HG02870 (cell line): ENCODE results near the gene SLC25A39.
"Not testable (repeated sequence)": the region's sequence is repeated elsewhere in the genome, so short reads cannot be mapped to it uniquely, and the experiment has no call there.

ENCODE experiments used
- ATAC-seq: cut with Tn5 transposase; IDR thresholded peaks from one replicate; pipeline ENCODE4 v1.9.1; 2021; ENCODE audit warnings: mild to moderate bottlenecking, moderate library complexity; ENCODE audit not compliant: unreplicated experiment

SLC25A39 gene

GRCh38 chr17:44354582-44355561, 30.2 kb upstream of the SLC25A39 start:
- no peak for ATAC-seq

DNA sequence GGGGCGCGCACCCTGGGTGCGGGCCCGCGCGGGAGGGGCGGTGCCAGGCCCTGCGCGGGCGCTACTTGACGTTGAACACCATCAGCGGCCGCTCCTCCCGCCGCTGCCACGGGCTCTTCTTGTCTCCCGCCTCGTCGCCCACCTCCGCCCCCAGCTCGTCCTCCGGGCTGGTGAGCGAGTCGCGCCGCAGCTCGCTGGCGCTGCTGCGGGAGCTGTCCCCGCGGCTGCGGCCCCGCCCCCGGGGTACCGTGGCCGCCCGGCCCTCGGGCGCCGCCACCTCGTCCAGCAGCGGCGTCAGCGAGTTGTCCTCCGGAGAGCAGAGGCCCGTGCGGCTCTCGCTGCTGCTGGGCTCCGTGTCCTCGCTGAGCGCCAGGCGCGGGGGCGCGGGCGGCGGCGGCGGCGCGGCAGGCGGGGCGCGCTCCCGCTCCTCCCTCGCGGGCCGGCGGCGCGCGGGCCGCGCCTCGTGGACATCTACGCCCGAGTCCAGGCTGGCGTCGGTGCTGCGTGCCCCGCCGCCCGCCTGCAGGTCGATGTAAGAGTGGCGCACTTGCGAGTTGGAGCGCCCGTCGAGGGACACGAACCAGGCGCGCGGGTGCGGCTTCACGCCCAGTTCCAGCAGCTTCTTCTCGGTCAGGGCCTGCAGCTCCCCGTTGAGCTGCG, 29.2 kb upstream of the SLC25A39 start:
- ATAC-seq = no peak

GRCh38 chr17:44352828-44353671, 28.4 kb upstream of the SLC25A39 start:
- no peak for ATAC-seq

GRCh38 chr17:44351961-44352827, 27.6 kb upstream of the SLC25A39 start:
- ATAC-seq = no peak

DNA sequence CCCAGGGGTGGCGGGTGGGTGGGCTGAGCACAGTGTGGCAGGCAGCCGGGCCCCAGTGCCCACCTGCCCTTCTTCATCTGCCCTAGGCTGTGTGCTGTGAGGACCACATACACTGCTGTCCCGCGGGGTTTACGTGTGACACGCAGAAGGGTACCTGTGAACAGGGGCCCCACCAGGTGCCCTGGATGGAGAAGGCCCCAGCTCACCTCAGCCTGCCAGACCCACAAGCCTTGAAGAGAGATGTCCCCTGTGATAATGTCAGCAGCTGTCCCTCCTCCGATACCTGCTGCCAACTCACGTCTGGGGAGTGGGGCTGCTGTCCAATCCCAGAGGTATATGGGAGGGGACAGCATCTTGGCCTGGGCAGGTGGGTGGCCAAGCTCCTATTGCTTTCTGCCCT, 26.8 kb upstream of the SLC25A39 start:
- no peak for ATAC-seq

DNA sequence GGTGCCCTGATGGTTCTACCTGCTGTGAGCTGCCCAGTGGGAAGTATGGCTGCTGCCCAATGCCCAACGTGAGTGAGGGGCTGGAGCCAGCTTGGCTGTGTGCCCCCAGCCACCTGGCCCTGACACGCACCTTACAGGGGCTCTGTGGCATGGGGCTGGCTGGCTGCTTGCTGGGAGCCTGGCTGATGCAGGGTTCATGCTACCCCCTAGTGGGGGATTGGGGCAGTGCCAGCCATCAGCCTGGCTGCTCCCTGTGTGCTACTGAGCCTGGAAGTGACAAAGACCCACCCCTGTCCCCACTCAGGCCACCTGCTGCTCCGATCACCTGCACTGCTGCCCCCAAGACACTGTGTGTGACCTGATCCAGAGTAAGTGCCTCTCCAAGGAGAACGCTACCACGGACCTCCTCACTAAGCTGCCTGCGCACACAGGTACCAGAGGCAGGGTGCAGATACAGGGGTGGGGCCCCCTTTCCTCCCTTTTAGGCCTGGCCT, 26.2 kb upstream of the SLC25A39 start:
- no peak for ATAC-seq

GRCh38 chr17:44349553-44350070, 25.0 kb upstream of the SLC25A39 start:
- no peak for ATAC-seq

DNA sequence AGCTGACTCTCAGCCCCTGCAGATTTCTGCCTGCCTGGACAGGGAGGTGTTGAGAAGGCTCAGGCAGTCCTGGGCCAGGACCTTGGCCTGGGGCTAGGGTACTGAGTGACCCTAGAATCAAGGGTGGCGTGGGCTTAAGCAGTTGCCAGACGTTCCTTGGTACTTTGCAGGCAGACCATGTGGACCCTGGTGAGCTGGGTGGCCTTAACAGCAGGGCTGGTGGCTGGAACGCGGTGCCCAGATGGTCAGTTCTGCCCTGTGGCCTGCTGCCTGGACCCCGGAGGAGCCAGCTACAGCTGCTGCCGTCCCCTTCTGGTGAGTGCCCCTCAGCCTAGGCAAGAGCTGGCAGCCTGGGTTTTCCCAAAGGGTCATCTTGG, 24.4 kb upstream of the SLC25A39 start:
- ATAC-seq = no peak

- ATAC-seq = peak; percentile 38
These were observed 23.8 kb upstream of the SLC25A39 start for GRCh38 chr17:44348234-44348987.

DNA sequence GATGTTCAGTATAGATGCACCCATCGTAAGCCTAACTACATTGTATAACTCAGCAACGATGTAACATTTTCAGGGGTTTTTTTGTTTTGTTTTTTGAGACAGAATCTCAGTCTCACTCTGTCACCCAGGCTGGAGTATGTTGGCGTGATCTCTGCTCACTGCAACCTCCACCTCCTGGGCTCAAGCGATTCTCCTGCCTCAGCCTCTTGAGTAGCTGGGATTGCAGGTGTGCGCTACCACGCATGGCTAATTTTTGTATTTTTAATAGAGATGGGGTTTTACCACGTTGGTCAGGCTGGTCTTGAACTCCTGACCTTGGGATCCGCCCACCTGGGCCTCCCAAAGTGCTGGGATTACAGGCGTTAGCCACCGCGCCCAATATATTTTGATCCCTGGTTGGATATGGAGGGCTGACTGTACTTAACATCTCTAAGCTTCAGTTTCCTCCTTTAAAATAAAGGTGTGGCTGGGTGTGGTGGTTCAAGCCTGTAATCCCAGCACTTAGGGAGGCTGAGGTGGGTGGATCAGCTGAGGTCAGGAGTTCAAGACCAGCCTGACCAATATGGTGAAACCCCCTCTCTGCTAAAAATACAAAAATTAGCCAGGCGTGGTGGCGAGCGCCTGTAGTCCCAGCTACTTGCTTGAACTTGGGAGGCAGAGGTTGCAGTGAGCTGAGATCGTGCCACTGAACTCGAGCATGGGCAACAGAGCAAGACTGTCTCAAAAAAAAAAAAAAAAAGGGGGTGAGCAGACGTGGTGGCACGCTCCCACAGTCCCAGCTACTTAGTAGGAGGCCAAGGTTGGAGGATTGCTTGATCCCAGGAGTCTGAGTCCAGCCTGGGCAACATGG, 22.8 kb upstream of the SLC25A39 start:
- not testable (repeated sequence) for ATAC-seq

- no peak for ATAC-seq
These were observed 21.6 kb upstream of the SLC25A39 start for GRCh38 chr17:44346064-44346844.

DNA sequence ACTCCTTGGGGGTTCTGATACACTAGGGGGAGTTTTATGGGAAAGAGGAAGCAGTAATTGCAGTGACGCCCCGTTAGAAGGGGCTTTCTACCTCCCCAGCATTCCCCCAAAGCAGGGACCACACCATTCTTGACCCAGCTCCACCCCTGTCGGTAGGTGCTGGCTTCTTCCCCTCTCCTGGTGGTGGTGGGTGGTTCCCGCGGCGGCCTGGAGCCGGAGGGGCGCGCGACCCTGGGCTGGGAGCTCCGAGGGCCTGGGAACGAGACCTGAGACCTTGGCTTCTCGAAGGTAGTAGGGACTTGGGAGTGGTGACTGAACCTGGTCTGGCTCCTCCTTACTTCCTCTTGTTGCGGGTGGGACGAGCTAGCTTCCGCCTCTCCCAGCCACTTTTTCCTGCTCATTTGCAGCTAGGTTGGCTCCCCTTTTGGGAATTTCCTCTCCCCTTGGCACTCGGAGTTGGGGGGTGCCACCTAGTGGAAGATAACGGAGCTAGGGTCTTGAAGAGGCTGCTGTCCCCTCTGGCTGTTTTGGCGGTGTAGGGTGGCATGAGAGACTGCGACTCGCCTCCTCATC, 20.9 kb upstream of the SLC25A39 start:
- ATAC-seq = no peak

DNA sequence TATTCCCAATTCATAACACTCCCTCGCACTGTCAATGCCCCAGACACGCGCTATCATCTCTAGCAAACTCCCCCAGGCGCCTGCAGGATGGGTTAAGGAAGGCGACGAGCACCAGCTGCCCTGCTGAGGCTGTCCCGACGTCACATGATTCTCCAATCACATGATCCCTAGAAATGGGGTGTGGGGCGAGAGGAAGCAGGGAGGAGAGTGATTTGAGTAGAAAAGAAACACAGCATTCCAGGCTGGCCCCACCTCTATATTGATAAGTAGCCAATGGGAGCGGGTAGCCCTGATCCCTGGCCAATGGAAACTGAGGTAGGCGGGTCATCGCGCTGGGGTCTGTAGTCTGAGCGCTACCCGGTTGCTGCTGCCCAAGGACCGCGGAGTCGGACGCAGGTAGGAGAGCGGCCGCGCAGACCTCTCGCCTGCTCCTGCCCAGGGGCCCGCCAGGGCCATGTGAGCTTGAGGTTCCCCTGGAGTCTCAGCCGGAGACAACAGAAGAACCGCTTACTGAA, 20.4 kb upstream of the SLC25A39 start, which contains the start of gene GRN:
Gene GRN, plus strand, starts transcription at position 364 of the 515 bp plus-strand sequence. CDS start 3,863 bp downstream, outside the sequence.
- ATAC-seq = peak; percentile 60

GRCh38 chr17:44343510-44344209, 19.0 kb upstream of the SLC25A39 start:
- no peak for ATAC-seq

GRCh38 chr17:44340553-44340952, 15.9 kb upstream of the SLC25A39 start:
- ATAC-seq = not testable (repeated sequence)

DNA sequence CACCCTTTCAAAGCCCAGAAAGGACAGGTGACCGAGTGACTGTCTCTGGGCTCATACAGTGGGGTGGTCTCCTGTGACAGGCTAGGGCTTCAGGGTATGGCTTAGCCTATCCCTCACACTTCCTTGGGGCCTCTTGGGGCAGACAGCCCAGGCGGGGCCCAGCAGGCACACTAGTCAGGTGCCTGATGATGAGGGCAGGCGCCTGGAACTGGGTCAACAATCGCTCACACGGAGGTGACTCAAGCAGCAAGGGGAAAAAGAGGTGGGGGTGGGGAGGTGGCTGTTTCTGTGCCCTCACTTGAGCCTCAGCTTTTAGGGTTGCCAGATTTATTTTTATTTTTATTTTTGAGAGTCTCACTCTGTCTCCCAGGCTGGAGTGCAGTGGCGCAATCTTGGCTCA, 14.1 kb upstream of the SLC25A39 start:
- no peak for ATAC-seq
